ENCODE results near the gene TF.

TF gene

GRCh38 chr3:133746712-133747066, 496 bp downstream of the TF start:
- H3K36me3 ChIP-seq (ENCODE audit: control insufficient read depth in 2 of 2, insufficient read depth in 2 of 2, low read length in 2 of 2) = no peaks in the 10 kb centered on the region
- no peaks in the 10 kb centered on the region for H3K9me3 ChIP-seq (ENCODE audit: control insufficient read depth in 2 of 2, low read length in 2 of 2)
- peaks cover 2% of the 10 kb centered on the region for H3K4me1 ChIP-seq (ENCODE audit: control insufficient read depth, insufficient read depth, low read length)
- H3K27me3 ChIP-seq (ENCODE audit: control insufficient read depth in 1 of 2, insufficient read depth in 2 of 2, low read length in 2 of 2) = peaks cover 8 to 18% of the 10 kb centered on the region in 2 donors
- no peak overlapping the region for H3K4me3 ChIP-seq (ENCODE audit: low read length in 2 of 2)
- H3K27ac ChIP-seq (ENCODE audit: low read length) = no peak overlapping the region
- no peak overlapping the region for H3K9ac ChIP-seq (ENCODE audit: low read length in 2 of 2)

DNA sequence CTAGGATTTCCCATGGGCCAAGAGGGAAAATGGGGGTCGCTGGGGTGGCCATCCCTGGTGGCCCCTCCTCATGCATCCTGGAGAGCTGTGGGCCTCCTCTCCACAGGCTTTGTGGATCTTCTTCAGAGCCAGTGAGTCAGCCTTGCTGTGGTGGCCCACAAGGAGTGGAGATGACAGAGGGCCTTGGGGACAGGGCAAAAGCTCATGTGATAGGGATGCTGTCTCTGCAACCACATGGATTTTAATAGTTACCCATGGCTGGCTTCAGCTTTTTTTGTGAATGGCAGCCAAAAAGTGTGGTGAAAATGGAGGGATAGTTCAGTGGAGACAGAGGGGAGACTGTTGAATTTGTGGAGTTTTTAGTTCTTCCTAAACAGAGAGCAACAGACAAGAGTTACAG, 1.2 kb downstream of the TF start:
- Histone ChIP-seq H3K27ac (ENCODE audit: low read length) (no peak overlapping the region), H3K4me3 (ENCODE audit: low read length in 2 of 2) (no peak overlapping the region), H3K27me3 (ENCODE audit: control insufficient read depth in 1 of 2, insufficient read depth in 2 of 2, low read length in 2 of 2) (peaks cover 8 to 18% of the 10 kb centered on the region in 2 donors), H3K9me3 (ENCODE audit: control insufficient read depth in 2 of 2, low read length in 2 of 2) (no peaks in the 10 kb centered on the region), H3K36me3 (ENCODE audit: control insufficient read depth in 2 of 2, insufficient read depth in 2 of 2, low read length in 2 of 2) (no peaks in the 10 kb centered on the region), H3K9ac (ENCODE audit: low read length in 2 of 2) (no peak overlapping the region), H3K4me1 (ENCODE audit: control insufficient read depth, insufficient read depth, low read length) (peaks cover 2% of the 10 kb centered on the region)

GRCh38 chr3:133747907-133748639, 1.9 kb downstream of the TF start:
- no peaks in the 10 kb centered on the region for H3K36me3 ChIP-seq (ENCODE audit: control insufficient read depth in 2 of 2, insufficient read depth in 2 of 2, low read length in 2 of 2)
- H3K27me3 ChIP-seq (ENCODE audit: control insufficient read depth in 1 of 2, insufficient read depth in 2 of 2, low read length in 2 of 2) = peaks cover 8 to 18% of the 10 kb centered on the region in 2 donors
- peaks cover 2% of the 10 kb centered on the region for H3K4me1 ChIP-seq (ENCODE audit: control insufficient read depth, insufficient read depth, low read length)
- H3K9me3 ChIP-seq (ENCODE audit: control insufficient read depth in 2 of 2, low read length in 2 of 2) = no peaks in the 10 kb centered on the region
- H3K4me3 ChIP-seq (ENCODE audit: low read length in 2 of 2) = no peak overlapping the region
- H3K27ac ChIP-seq (ENCODE audit: low read length) = no peak overlapping the region
- no peak overlapping the region for H3K9ac ChIP-seq (ENCODE audit: low read length in 2 of 2)

DNA sequence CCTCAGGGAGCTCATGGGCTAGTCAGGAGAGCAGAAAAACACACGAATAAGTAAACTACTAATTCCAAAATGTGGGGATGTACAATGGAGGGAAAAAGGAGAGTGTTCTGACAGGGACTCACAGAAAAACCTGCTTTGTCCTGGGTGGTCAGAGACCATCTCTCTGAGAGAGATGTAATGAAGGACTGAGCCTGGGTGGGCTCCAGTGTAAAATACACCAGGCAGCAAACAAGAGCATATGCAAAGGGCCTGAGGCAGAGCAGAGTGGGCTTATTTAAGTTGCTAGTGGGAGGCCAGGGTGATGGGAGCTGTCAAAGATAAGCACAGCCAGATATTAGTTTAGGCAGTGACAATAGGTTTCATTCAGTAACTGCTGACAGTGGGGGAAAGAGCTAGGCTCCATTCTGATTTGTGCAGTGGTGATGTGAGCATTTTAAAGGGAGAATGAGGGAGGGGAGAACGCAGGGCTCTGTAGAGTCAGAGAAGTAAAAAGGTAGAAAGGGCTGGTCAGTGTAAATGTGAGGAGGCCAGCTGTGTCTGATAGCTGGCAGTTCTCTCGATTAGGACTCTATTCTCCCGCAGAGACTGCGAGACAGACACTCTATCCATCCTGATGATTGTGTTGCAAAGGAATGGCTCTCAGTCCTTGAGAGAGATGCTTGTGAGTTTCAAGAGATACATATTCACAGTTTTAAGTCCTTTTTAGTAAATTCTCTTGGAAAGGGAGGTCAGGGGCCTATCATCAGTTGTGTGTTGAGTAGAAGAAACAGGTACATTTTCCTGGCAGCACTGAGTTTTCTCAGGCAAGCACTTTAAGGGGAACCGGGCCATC, 3.5 kb downstream of the TF start:
- Histone ChIP-seq H3K4me3 (ENCODE audit: low read length in 2 of 2) (no peak overlapping the region), H3K36me3 (ENCODE audit: control insufficient read depth in 2 of 2, insufficient read depth in 2 of 2, low read length in 2 of 2) (no peaks in the 10 kb centered on the region), H3K9ac (ENCODE audit: low read length in 2 of 2) (no peak overlapping the region), H3K27ac (ENCODE audit: low read length) (no peak overlapping the region), H3K9me3 (ENCODE audit: control insufficient read depth in 2 of 2, low read length in 2 of 2) (no peaks in the 10 kb centered on the region), H3K27me3 (ENCODE audit: control insufficient read depth in 1 of 2, insufficient read depth in 2 of 2, low read length in 2 of 2) (peaks cover 8 to 11% of the 10 kb centered on the region in 2 donors), H3K4me1 (ENCODE audit: control insufficient read depth, insufficient read depth, low read length) (peaks cover 2% of the 10 kb centered on the region)

- Histone ChIP-seq H3K27me3 (ENCODE audit: control insufficient read depth in 1 of 2, insufficient read depth in 2 of 2, low read length in 2 of 2) (peaks cover 8 to 9% of the 10 kb centered on the region in 2 donors), H3K4me1 (ENCODE audit: control insufficient read depth, insufficient read depth, low read length) (peaks cover 2% of the 10 kb centered on the region), H3K36me3 (ENCODE audit: control insufficient read depth in 2 of 2, insufficient read depth in 2 of 2, low read length in 2 of 2) (no peaks in the 10 kb centered on the region), H3K4me3 (ENCODE audit: low read length in 2 of 2) (no peak overlapping the region), H3K27ac (ENCODE audit: low read length) (no peak overlapping the region), H3K9me3 (ENCODE audit: control insufficient read depth in 2 of 2, low read length in 2 of 2) (no peaks in the 10 kb centered on the region), H3K9ac (ENCODE audit: low read length in 2 of 2) (no peak overlapping the region)
These were observed 4.1 kb downstream of the TF start for GRCh38 chr3:133750259-133750656.

DNA sequence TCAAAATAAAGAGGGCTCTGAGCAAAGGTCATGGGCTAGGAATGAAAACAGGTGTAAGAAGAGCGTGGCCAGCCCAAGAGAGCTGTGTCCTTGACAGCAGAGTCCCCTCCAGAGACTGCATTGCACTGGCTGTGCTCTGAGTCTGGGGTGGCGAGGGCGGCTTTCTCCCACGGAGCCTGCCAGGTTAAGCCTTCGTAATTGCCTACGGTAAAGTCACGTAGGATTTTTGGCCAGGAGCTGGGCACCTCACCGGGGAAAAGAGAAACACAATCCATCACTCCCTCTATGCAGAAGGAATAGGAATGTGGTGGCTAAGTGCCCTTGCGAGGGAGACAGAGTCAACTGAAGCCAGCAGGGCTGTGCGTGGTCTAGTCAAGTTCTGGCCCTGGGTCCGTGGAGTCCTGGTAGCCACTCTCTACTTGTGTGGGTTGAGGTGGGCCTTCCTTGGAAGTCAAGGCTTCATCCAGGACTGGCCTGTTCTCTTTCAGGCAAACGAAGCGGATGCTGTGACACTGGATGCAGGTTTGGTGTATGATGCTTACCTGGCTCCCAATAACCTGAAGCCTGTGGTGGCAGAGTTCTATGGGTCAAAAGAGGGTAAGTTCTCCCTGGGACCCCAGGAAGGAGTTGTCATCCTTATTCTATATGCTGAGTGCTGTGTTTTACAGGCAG, 7.0 kb downstream of the TF start:
- no peak overlapping the region for H3K27ac ChIP-seq (ENCODE audit: low read length)
- no peak overlapping the region for H3K4me3 ChIP-seq (ENCODE audit: low read length in 2 of 2)
- no peaks in the 10 kb centered on the region for H3K9me3 ChIP-seq (ENCODE audit: control insufficient read depth in 2 of 2, low read length in 2 of 2)
- H3K9ac ChIP-seq (ENCODE audit: low read length in 2 of 2) = no peak overlapping the region
- no peaks in the 10 kb centered on the region for H3K27me3 ChIP-seq (ENCODE audit: control insufficient read depth in 1 of 2, insufficient read depth in 2 of 2, low read length in 2 of 2)
- no peaks in the 10 kb centered on the region for H3K4me1 ChIP-seq (ENCODE audit: control insufficient read depth, insufficient read depth, low read length)
- no peaks in the 10 kb centered on the region for H3K36me3 ChIP-seq (ENCODE audit: control insufficient read depth in 2 of 2, insufficient read depth in 2 of 2, low read length in 2 of 2)

- H3K27ac ChIP-seq (ENCODE audit: low read length) = no peak overlapping the region
- no peaks in the 10 kb centered on the region for H3K36me3 ChIP-seq (ENCODE audit: control insufficient read depth in 2 of 2, insufficient read depth in 2 of 2, low read length in 2 of 2)
- no peaks in the 10 kb centered on the region for H3K4me1 ChIP-seq (ENCODE audit: control insufficient read depth, insufficient read depth, low read length)
- H3K27me3 ChIP-seq (ENCODE audit: control insufficient read depth in 1 of 2, insufficient read depth in 2 of 2, low read length in 2 of 2) = no peaks in the 10 kb centered on the region
- no peak overlapping the region for H3K4me3 ChIP-seq (ENCODE audit: low read length in 2 of 2)
- H3K9me3 ChIP-seq (ENCODE audit: control insufficient read depth in 2 of 2, low read length in 2 of 2) = no peaks in the 10 kb centered on the region
- no peak overlapping the region for H3K9ac ChIP-seq (ENCODE audit: low read length in 2 of 2)
These were observed 7.6 kb downstream of the TF start for GRCh38 chr3:133753779-133754164.

DNA sequence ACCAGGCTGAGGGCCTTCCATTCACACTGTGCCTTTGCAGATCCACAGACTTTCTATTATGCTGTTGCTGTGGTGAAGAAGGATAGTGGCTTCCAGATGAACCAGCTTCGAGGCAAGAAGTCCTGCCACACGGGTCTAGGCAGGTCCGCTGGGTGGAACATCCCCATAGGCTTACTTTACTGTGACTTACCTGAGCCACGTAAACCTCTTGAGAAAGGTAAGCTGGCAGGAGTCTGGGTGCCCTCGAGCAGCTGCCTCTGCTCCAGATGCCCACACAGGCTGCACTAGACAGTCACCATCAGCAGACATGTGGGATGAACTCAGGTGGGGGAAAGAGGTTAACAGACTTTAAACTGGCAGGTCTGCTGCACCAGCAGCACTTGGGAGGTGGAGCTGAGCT, 8.3 kb downstream of the TF start:
- no peaks in the 10 kb centered on the region for H3K27me3 ChIP-seq (ENCODE audit: control insufficient read depth in 1 of 2, insufficient read depth in 2 of 2, low read length in 2 of 2)
- no peaks in the 10 kb centered on the region for H3K9me3 ChIP-seq (ENCODE audit: control insufficient read depth in 2 of 2, low read length in 2 of 2)
- H3K4me3 ChIP-seq (ENCODE audit: low read length in 2 of 2) = no peak overlapping the region
- H3K27ac ChIP-seq (ENCODE audit: low read length) = no peak overlapping the region
- H3K36me3 ChIP-seq (ENCODE audit: control insufficient read depth in 2 of 2, insufficient read depth in 2 of 2, low read length in 2 of 2) = no peaks in the 10 kb centered on the region
- no peaks in the 10 kb centered on the region for H3K4me1 ChIP-seq (ENCODE audit: control insufficient read depth, insufficient read depth, low read length)
- H3K9ac ChIP-seq (ENCODE audit: low read length in 2 of 2) = no peak overlapping the region

GRCh38 chr3:133754973-133755828, 9.0 kb downstream of the TF start:
- Histone ChIP-seq H3K4me1 (ENCODE audit: control insufficient read depth, insufficient read depth, low read length) (no peaks in the 10 kb centered on the region), H3K27ac (ENCODE audit: low read length) (no peak overlapping the region)

More at GRCh38 chr3:133754973-133755828, 9.0 kb downstream of the TF start:
- H3K4me3 ChIP-seq (ENCODE audit: low read length in 2 of 2) = no peak overlapping the region
- H3K36me3 ChIP-seq (ENCODE audit: control insufficient read depth in 2 of 2, insufficient read depth in 2 of 2, low read length in 2 of 2) = no peaks in the 10 kb centered on the region
- H3K9ac ChIP-seq (ENCODE audit: low read length in 2 of 2) = no peak overlapping the region
- H3K9me3 ChIP-seq (ENCODE audit: control insufficient read depth in 2 of 2, low read length in 2 of 2) = no peaks in the 10 kb centered on the region
- no peaks in the 10 kb centered on the region for H3K27me3 ChIP-seq (ENCODE audit: control insufficient read depth in 1 of 2, insufficient read depth in 2 of 2, low read length in 2 of 2)

All from stomach smooth muscle (tissue), 2 donors.